Measurements from ENCODE around the gene BAG2.

- peak; percentile 48 for TF ChIP-seq CTCF (conservative IDR thresholded peaks at IDR 0.05; ENCODE audit: low read length)
- no peak for TF ChIP-seq EZH2phosphoT487 (IDR thresholded peaks at IDR 0.05; ENCODE audit: borderline replicate concordance)
These were observed 49.2 kb downstream of the BAG2 start for GRCh38 chr6:57221191-57221935.
